Measurements from ENCODE around the gene DNAJC21. TPM values are rescaled to one million over a fixed set of nuclear protein-coding genes. Genes with fewer than 3 reads are reported as not detected.

The DNAJC21 gene
- total and polyA plus RNA-seq, 2 of the 4 experiments (the other 2 are of a cell fraction), result 8.8 to 12.7 TPM

DNA sequence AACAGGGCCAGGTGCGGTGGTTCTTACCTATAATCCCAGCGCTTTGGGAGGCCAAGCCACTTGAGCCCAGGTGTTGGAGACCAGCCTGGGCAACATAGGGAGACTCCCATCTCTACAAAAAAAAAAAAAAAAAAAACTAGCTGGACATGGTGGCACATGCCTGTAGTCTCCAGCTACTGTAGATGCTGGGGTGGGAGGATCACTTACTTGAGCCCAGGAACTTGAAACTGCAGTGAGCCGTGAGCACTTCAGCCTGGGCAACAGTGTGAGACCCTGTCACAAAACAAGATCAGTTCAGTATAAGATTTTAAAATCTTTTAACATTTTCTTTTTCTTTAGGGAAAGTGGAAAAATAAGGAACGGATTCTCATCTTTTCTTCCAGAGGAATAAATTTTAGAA lies 11.3 kb upstream of the DNAJC21 start:
- ATAC-seq (ENCODE audit: low read depth), result no peak
- BruUV-seq (replicated peaks), result no TSS peak
- peaks cover 5% of the 10 kb centered on the region; the same call in 1 of the 2 replicates for H3K4me1 ChIP-seq (ENCODE audit: control insufficient read depth, insufficient read depth, low read length)
- no peak overlapping the region; the same call in 1 of the 2 replicates for H3K4me2 ChIP-seq (ENCODE audit: low read depth, low read length)
- POLR2A ChIA-PET (ENCODE audit: unreplicated experiment), result interaction anchor here (1.2 kb wide), 1 partner anchor 17 kb away, joined by 8 read pairs; no protein-coding TSS in a partner anchor
- H3K9me1 ChIP-seq (ENCODE audit: insufficient read depth, low read length), result 0 out of 2 replicates have a peak, but pooled peaks cover 3% of the 10 kb centered on the region
- WGBS, 2 experiments (ENCODE audit: extremely low coverage in 2 of 2, insufficient read length in 1 of 2), result no CpG with 5 or more reads among the region's 4 CpGs
- H4K5ac ChIP-seq (ENCODE audit: low read depth, low read length), result no peak overlapping the region
- H3K4me3 ChIP-seq (ENCODE audit: insufficient read depth, low read depth, low read length), result no peak overlapping the region
- in situ Hi-C loops (cut with MboI; ENCODE audit: low sequenced_read_pairs), result no loop called here
- H4K20me1 ChIP-seq (ENCODE audit: insufficient read depth, low read length), result peaks cover 2% of the 10 kb centered on the region; the same call in 1 of the 2 replicates
- no peak overlapping the region for H4K91ac ChIP-seq (ENCODE audit: insufficient read depth, low read depth, low read length)
- no peak overlapping the region for H3K14ac ChIP-seq (replicated peaks; ENCODE audit: low read depth, low read length)
- DNase-seq, result no peak
- intact Hi-C loops (cut with micrococcal nuclease), result loop anchor here (5.0 kb wide), 1 partner anchor 431 kb away; no protein-coding TSS in a partner anchor
- H3K9me3 ChIP-seq (ENCODE audit: control insufficient read depth, insufficient read depth, low read length), result no peaks in the 10 kb centered on the region
- CTCF ChIA-PET, result interaction anchor here (1.0 to 1.1 kb wide), 2 partner anchors 44 to 86 kb away, joined by 3 to 5 read pairs; no protein-coding TSS in a partner anchor
- dilution Hi-C loops (cut with HindIII; ENCODE audit: low sequenced_read_pairs, unreplicated experiment), result no loop called here
- no peak overlapping the region for H3K56ac ChIP-seq (ENCODE audit: extremely low read depth, insufficient read depth, low read length)
- H3K23ac ChIP-seq (ENCODE audit: low read depth, low read length), result no peak overlapping the region
- H2AK9ac ChIP-seq (replicated peaks; ENCODE audit: low read depth, low read length, poor library complexity), result no peak overlapping the region
- TF ChIP-seq SMC3 (IDR thresholded peaks at IDR 0.05; ENCODE audit: low read depth, low read length), result no peak
- no peak for TF ChIP-seq NFE2L2 (IDR thresholded peaks at IDR 0.05; ENCODE audit: low read depth, low read length)
- no peak for TF ChIP-seq RAD21 (IDR thresholded peaks at IDR 0.05; ENCODE audit: low read length)
- TF ChIP-seq POLR2A (IDR thresholded peaks at IDR 0.05; ENCODE audit: low read depth, low read length), result no peak
- no peak for TF ChIP-seq FOS (IDR thresholded peaks at IDR 0.05; ENCODE audit: low read depth, low read length)
- TF ChIP-seq USF2 (IDR thresholded peaks at IDR 0.05; ENCODE audit: low read depth, low read length), result no peak
- no peak for TF ChIP-seq MAZ (IDR thresholded peaks at IDR 0.05; ENCODE audit: borderline replicate concordance, low read depth, low read length)
- no peak for TF ChIP-seq ELK1 (IDR thresholded peaks at IDR 0.05; ENCODE audit: borderline replicate concordance, low read depth, low read length)
- TF ChIP-seq MXI1 (IDR thresholded peaks at IDR 0.05; ENCODE audit: borderline replicate concordance, low read depth, low read length), result no peak
- TF ChIP-seq, protein P1, sequence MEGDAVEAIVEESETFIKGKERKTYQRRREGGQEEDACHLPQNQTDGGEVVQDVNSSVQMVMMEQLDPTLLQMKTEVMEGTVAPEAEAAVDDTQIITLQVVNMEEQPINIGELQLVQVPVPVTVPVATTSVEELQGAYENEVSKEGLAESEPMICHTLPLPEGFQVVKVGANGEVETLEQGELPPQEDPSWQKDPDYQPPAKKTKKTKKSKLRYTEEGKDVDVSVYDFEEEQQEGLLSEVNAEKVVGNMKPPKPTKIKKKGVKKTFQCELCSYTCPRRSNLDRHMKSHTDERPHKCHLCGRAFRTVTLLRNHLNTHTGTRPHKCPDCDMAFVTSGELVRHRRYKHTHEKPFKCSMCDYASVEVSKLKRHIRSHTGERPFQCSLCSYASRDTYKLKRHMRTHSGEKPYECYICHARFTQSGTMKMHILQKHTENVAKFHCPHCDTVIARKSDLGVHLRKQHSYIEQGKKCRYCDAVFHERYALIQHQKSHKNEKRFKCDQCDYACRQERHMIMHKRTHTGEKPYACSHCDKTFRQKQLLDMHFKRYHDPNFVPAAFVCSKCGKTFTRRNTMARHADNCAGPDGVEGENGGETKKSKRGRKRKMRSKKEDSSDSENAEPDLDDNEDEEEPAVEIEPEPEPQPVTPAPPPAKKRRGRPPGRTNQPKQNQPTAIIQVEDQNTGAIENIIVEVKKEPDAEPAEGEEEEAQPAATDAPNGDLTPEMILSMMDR (conservative IDR thresholded peaks at IDR 0.05; ENCODE audit: low read depth, low read length), result no peak
- H3K79me1 ChIP-seq (ENCODE audit: low read depth in 1 of 2, low read length in 2 of 2), result peaks cover 7 to 25% of the 10 kb centered on the region in 2 experiments; a peak in 3 of 4 replicates
- H3K27me3 ChIP-seq (ENCODE audit: control insufficient read depth, insufficient read depth, low read length), result no peaks in the 10 kb centered on the region
- no peak overlapping the region for H2BK120ac ChIP-seq (ENCODE audit: low read depth, low read length)
- no peak overlapping the region for H3K27ac ChIP-seq (ENCODE audit: insufficient read depth, low read length)
- H2AFZ ChIP-seq (replicated peaks; ENCODE audit: low read length, poor library complexity), result no peak overlapping the region
- no peak overlapping the region for H3K4ac ChIP-seq (ENCODE audit: low read depth, low read length)
- no peak overlapping the region for H3K9ac ChIP-seq (ENCODE audit: low read depth, low read length)
- H2AK5ac ChIP-seq (ENCODE audit: low read depth, low read length), result no peak overlapping the region
- H2BK15ac ChIP-seq (ENCODE audit: low read depth, low read length), result no peak overlapping the region
- H4K8ac ChIP-seq (ENCODE audit: low read depth in 2 of 2, low read length in 2 of 2), result no peak overlapping the region
- H3K36me3 ChIP-seq (ENCODE audit: control insufficient read depth, insufficient read depth, low read length), result peaks cover 16% of the 10 kb centered on the region
- no peak overlapping the region for H2BK5ac ChIP-seq (ENCODE audit: low read depth, low read length, poor library complexity, severe bottlenecking)
- no peak overlapping the region for H3K18ac ChIP-seq (ENCODE audit: low read depth, low read length)
- no peak overlapping the region for H2BK20ac ChIP-seq (ENCODE audit: low read depth, low read length)

Measured in IMR-90 (cell line).